Adrenal gland (tissue), 5 donors: Measurements from ENCODE around the gene CHST11.
A peak's percentile ranks its signal among the peaks of the same experiment; 100 is the strongest.

Experiments used
- POLR2A ChIP-seq, 2 donors: fragments of 450-650 bp; IDR thresholded peaks; one replicate each; pipeline ENCODE4 v1.6.1; 2017; ENCODE audit warnings: antibody characterized with exemption in 2 of 2, mild to moderate bottlenecking in 2 of 2, moderate library complexity in 1 of 2
- TF ChIP-seq, protein P1 (sequence below), 6 experiments: fragments of 450-650 bp in 4 of 6; fragments of 200-600 bp in 2 of 6; sonication (generic) in 1 of 6; IDR thresholded peaks; 1 replicate in 5 of 6; 2 replicates in 1 of 6; pipeline versions ENCODE4 v1.5.1 to v1.8.0; 2016 to 2021; ENCODE audit warnings: antibody characterized with exemption in 6 of 6, mild to moderate bottlenecking in 2 of 6, moderate library complexity in 1 of 6
- donor health status: DM: no; HTN: no; CAD: no.

DNA sequence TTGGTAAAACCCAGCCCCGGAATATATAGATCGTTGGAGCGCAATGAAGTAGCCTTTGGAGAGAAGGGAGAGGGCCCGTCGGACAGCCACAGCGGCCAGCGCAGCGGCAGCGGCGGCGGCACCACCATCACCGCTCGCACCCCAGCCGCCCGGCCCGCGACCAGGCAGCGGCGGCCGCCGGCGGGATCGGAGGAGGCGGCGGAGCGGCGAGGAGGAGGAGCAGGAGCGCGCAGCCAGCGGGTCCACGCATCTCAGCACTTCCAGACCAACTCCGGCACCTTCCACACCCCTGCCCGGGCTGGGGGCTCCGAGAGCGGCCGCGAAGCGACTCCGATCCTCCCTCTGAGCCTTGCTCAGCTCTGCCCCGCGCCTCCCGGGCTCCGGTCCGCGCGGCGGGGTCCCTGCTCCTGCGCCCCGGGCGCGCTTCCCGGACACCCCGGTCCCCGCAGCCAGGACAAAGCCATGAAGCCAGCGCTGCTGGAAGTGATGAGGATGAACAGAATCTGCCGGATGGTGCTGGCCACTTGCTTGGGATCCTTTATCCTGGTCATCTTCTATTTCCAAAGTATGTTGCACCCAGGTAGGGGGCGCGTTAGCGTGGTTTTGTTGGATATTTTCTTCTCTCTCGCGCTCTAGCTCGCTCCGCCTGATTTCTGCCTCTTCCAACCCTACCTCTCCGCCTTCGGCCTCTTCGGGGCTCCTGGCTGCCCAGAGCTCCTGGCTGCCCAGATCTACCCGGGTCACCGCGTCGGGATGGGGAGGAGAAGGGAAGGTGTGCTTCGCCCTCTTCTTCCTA lies 400 bp downstream of the CHST11 start:
- TF ChIP-seq, protein P1, sequence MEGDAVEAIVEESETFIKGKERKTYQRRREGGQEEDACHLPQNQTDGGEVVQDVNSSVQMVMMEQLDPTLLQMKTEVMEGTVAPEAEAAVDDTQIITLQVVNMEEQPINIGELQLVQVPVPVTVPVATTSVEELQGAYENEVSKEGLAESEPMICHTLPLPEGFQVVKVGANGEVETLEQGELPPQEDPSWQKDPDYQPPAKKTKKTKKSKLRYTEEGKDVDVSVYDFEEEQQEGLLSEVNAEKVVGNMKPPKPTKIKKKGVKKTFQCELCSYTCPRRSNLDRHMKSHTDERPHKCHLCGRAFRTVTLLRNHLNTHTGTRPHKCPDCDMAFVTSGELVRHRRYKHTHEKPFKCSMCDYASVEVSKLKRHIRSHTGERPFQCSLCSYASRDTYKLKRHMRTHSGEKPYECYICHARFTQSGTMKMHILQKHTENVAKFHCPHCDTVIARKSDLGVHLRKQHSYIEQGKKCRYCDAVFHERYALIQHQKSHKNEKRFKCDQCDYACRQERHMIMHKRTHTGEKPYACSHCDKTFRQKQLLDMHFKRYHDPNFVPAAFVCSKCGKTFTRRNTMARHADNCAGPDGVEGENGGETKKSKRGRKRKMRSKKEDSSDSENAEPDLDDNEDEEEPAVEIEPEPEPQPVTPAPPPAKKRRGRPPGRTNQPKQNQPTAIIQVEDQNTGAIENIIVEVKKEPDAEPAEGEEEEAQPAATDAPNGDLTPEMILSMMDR (IDR thresholded peaks at IDR 0.05), result peak in 5 of 6 experiments; percentile 34 to 50 (median 43)
- TF ChIP-seq POLR2A (IDR thresholded peaks at IDR 0.05), result peak; percentile 57 to 69
